H1 (cell line): ENCODE measurements around the gene ITGB2. TPM values are rescaled to one million over a fixed set of nuclear protein-coding genes. Genes with fewer than 3 reads are reported as not detected.

Experiments
- CTCF ChIA-PET: fragments of 300-600 bp; sonication (Branson Sonifier 250); formaldehyde crosslinking; loops from one replicate; lab custom pipeline; 2021; ENCODE audit not compliant: partially characterized antibody; lab: Charles Lee
- POLR2A ChIA-PET: fragments of 300-600 bp; sonication (Branson Sonifier 250); formaldehyde crosslinking; loops from one replicate; lab custom pipeline; 2021; ENCODE audit warnings: inconsistent platforms; ENCODE audit not compliant: partially characterized antibody; lab: Charles Lee
- DNase-seq, 2 experiments: peaks; one replicate each; pipeline versions ENCODE4 v3.0.0 to v3.0.0-alpha.2; 2010 to 2022; ENCODE audit warnings: low spot score in 2 of 2, low read depth in 1 of 2, mixed read lengths in 1 of 2
- FAIRE-seq: peaks from 2 replicates; lab custom pipeline; 2011; peaks lifted over from hg19 to GRCh38; lab: Jason Lieb, UNC
- H2AFZ ChIP-seq: 2 replicates; pipeline ENCODE4 v1.8.1; 2012; ENCODE audit warnings: low read length, inconsistent platforms
- H2AK5ac ChIP-seq: 2 replicates; pipeline ENCODE4 v1.6.1; 2013; ENCODE audit warnings: low read depth, low read length
- H2BK120ac ChIP-seq: replicated peaks from 2 replicates; pipeline ENCODE3; 2013; ENCODE audit warnings: low read depth, low read length, inconsistent platforms
- H2BK12ac ChIP-seq: 2 replicates; pipeline ENCODE4 v1.6.1; 2013; ENCODE audit warnings: low read depth, low read length
- H2BK15ac ChIP-seq: 2 replicates; pipeline ENCODE4 v1.6.1; 2013; ENCODE audit warnings: low read length
- H2BK20ac ChIP-seq: 2 replicates; pipeline ENCODE4 v1.6.1; 2013; ENCODE audit warnings: low read length
- H2BK5ac ChIP-seq: 2 replicates; pipeline ENCODE4 v1.6.1; 2013; ENCODE audit warnings: low read depth, low read length
- H3K14ac ChIP-seq: 2 replicates; pipeline ENCODE4 v1.6.1; 2013; ENCODE audit warnings: inconsistent platforms; ENCODE audit not compliant: insufficient read length
- H3K18ac ChIP-seq: 2 replicates; pipeline ENCODE4 v1.6.1; 2013; ENCODE audit warnings: low read length; ENCODE audit errors: extremely low read depth
- H3K23ac ChIP-seq: 2 replicates; pipeline ENCODE4 v1.6.1; 2013; ENCODE audit warnings: inconsistent platforms; ENCODE audit not compliant: insufficient read length
- H3K23me2 ChIP-seq: 2 replicates; pipeline ENCODE4 v1.6.1; 2013; ENCODE audit warnings: low read depth, low read length
- H3K27ac ChIP-seq: 2 replicates; pipeline ENCODE4 v1.6.1; 2011; ENCODE audit warnings: low read depth, low read length, inconsistent platforms
- H3K27me3 ChIP-seq, 4 experiments: replicated peaks in 1 of 4; 1 replicate in 1 of 4; 2 replicates in 3 of 4; pipeline versions ENCODE4 v1.6.1 to v1.8.1; 2011 to 2013; ENCODE audit warnings: low read length in 3 of 4, mild to moderate bottlenecking in 3 of 4, inconsistent platforms in 2 of 4, mixed read lengths in 2 of 4, moderate library complexity in 1 of 4; ENCODE audit not compliant: control insufficient read depth in 3 of 4, insufficient read depth in 3 of 4; ENCODE audit errors: extremely low read depth in 1 of 4
- H3K36me3 ChIP-seq, 4 experiments: 2 replicates each; pipeline versions ENCODE4 v1.6.1 to v1.8.1; 2011 to 2013; ENCODE audit warnings: mild to moderate bottlenecking in 4 of 4, low read length in 3 of 4, moderate library complexity in 2 of 4, control low read depth in 1 of 4, inconsistent platforms in 1 of 4; ENCODE audit not compliant: insufficient read depth in 4 of 4, control insufficient read depth in 2 of 4
- H3K4ac ChIP-seq: replicated peaks from 2 replicates; pipeline ENCODE3; 2013; ENCODE audit warnings: low read length, low read depth, mixed read lengths, inconsistent platforms; ENCODE audit not compliant: insufficient read length
- H3K4me1 ChIP-seq, 4 experiments: replicated peaks in 1 of 4; 1 replicate in 1 of 4; 2 replicates in 3 of 4; pipeline versions ENCODE4 v1.6.1 to v1.8.1; 2011 to 2013; ENCODE audit warnings: low read length in 3 of 4, inconsistent platforms in 2 of 4, mixed read lengths in 1 of 4; ENCODE audit not compliant: insufficient read depth in 4 of 4, control insufficient read depth in 3 of 4
- H3K4me2 ChIP-seq, 2 experiments: 2 replicates each; pipeline versions ENCODE4 v1.6.1 to v1.8.1; 2011 to 2013; ENCODE audit warnings: low read depth in 2 of 2, low read length in 2 of 2, control low read depth in 1 of 2, inconsistent platforms in 1 of 2, mild to moderate bottlenecking in 1 of 2; ENCODE audit not compliant: insufficient read depth in 1 of 2
- H3K4me3 ChIP-seq, 4 experiments: fragments of 200-600, 300-600 bp in 1 of 4; sonication (generic), shearing (Covaris generic), sonication (Bioruptor Twin) in 1 of 4; 2 replicates each; pipeline versions ENCODE4 v1.5.1 to v1.8.1; 2011 to 2016; ENCODE audit warnings: low read length in 4 of 4, low read depth in 3 of 4, control low read depth in 2 of 4, inconsistent platforms in 2 of 4, mild to moderate bottlenecking in 2 of 4, mixed read lengths in 1 of 4, moderate library complexity in 1 of 4; ENCODE audit not compliant: insufficient read depth in 2 of 4; ENCODE audit errors: extremely low read depth in 1 of 4
- H3K56ac ChIP-seq: replicated peaks from 2 replicates; pipeline ENCODE3; 2013; ENCODE audit warnings: low read depth, mild to moderate bottlenecking, mixed read lengths, low read length, inconsistent platforms; ENCODE audit not compliant: insufficient read length
- H3K79me1 ChIP-seq: 2 replicates; pipeline ENCODE4 v1.6.1; 2013; ENCODE audit warnings: low read depth, low read length, control low read depth
- H3K79me2 ChIP-seq, 2 experiments: 2 replicates each; pipeline versions ENCODE4 v1.6.1 to v1.8.1; 2012 to 2013; ENCODE audit warnings: low read length in 2 of 2, mild to moderate bottlenecking in 2 of 2, inconsistent platforms in 1 of 2; ENCODE audit not compliant: insufficient read depth in 2 of 2, control insufficient read depth in 1 of 2
- H3K9ac ChIP-seq, 4 experiments: replicated peaks in 1 of 4; 1 replicate in 1 of 4; 2 replicates in 3 of 4; pipeline versions ENCODE4 v1.6.1 to v1.8.1; 2011 to 2013; ENCODE audit warnings: low read depth in 3 of 4, low read length in 3 of 4, control low read depth in 2 of 4, mild to moderate bottlenecking in 2 of 4, moderate library complexity in 2 of 4, inconsistent platforms in 1 of 4; ENCODE audit errors: extremely low read depth in 1 of 4
- H3K9me3 ChIP-seq, 2 experiments: 2 replicates each; pipeline versions ENCODE4 v1.6.1 to v1.8.1; 2012 to 2013; ENCODE audit warnings: mild to moderate bottlenecking in 2 of 2, moderate library complexity in 2 of 2, control low read depth in 1 of 2, inconsistent platforms in 1 of 2, low read depth in 1 of 2, low read length in 1 of 2, mixed read lengths in 1 of 2; ENCODE audit not compliant: insufficient read depth in 2 of 2
- H4K20me1 ChIP-seq, 2 experiments: replicated peaks in 1 of 2; 2 replicates each; pipeline versions ENCODE3 to v1.8.1; 2011 to 2013; ENCODE audit warnings: inconsistent platforms in 2 of 2, low read length in 2 of 2, mild to moderate bottlenecking in 1 of 2; ENCODE audit not compliant: insufficient read depth in 2 of 2, control insufficient read depth in 1 of 2
- H4K5ac ChIP-seq: 2 replicates; pipeline ENCODE4 v1.6.1; 2013; ENCODE audit warnings: low read length, low read depth, mixed read lengths, inconsistent platforms; ENCODE audit not compliant: insufficient read length
- H4K8ac ChIP-seq: 2 replicates; pipeline ENCODE4 v1.8.0; 2013; ENCODE audit warnings: mild to moderate bottlenecking, moderate library complexity, low read length, inconsistent platforms; ENCODE audit not compliant: insufficient read depth; ENCODE audit errors: extremely low read depth
- H4K91ac ChIP-seq: replicated peaks from 2 replicates; pipeline ENCODE3; 2013; ENCODE audit warnings: low read length, mixed read lengths, inconsistent platforms; ENCODE audit not compliant: insufficient read length
- CEBPB ChIP-seq: IDR thresholded peaks from 2 replicates; pipeline ENCODE4 v1.6.1; 2012; ENCODE audit warnings: low read depth, low read length
- KDM4A ChIP-seq: IDR thresholded peaks from one replicate; pipeline ENCODE4 v1.7.1; 2012; ENCODE audit warnings: low read depth, mild to moderate bottlenecking, moderate library complexity, low read length, inconsistent platforms; ENCODE audit not compliant: severe bottlenecking
- RNF2 ChIP-seq: fragments of 200-900, 300-1000 bp; sonication (generic); IDR thresholded peaks from 2 replicates; pipeline ENCODE4 v1.7.1; 2016; ENCODE audit warnings: borderline replicate concordance, low read depth, mild to moderate bottlenecking, antibody characterized with exemption, low read length; ENCODE audit not compliant: poor library complexity, severe bottlenecking; ENCODE audit errors: missing control alignments
- WGBS, 2 experiments: shearing (Covaris generic) in 1 of 2; methylation state at CpG; one replicate each; pipeline versions ENCODE4 v1.1.6 to v1.1.7; 2013 to 2015; ENCODE audit warnings: low lambda C conversion rate in 2 of 2, mixed read lengths in 2 of 2, inconsistent platforms in 1 of 2, low coverage in 1 of 2, missing lambda C conversion rate in 1 of 2; ENCODE audit not compliant: insufficient replicate concordance in 2 of 2, insufficient coverage in 1 of 2, insufficient read length in 1 of 2; ENCODE audit errors: extremely low coverage in 1 of 2, missing lambda C conversion rate in 1 of 2; 5-methylcytosine and 5-hydroxymethylcytosine counted together
- polyA plus RNA-seq, 7 experiments: library from polyadenylated mRNA; depleted of rRNA in 3 of 7; stranded (reverse) in 5 of 7; unstranded in 2 of 7; fragments of >200 nt in 5 of 7; fragments of 200-250 nt in 2 of 7; gene quantifications; 1 replicate in 5 of 7; 2 replicates in 1 of 7; 4 replicates in 1 of 7; pipeline versions ENCODE4 v1.2.1 to v1.2.3, GENCODE V29; 2011 to 2013; ENCODE audit warnings: missing spikeins in 2 of 7, mixed read lengths in 2 of 7
- total RNA-seq: library from RNA; stranded (reverse); fragmentation: NEBNext Ultra II Directional; extraction: Animal tissue kit (Norgen Biotek cat#: 25700); gene quantifications from 2 replicates; pipeline ENCODE4 v1.2.1, GENCODE V29; 2021
- TF ChIP-seq, protein P1 (sequence below): IDR thresholded peaks from 2 replicates; pipeline ENCODE4 v1.6.1; 2012; ENCODE audit warnings: inconsistent platforms

ITGB2 gene
- total and polyA plus RNA-seq, 2 of the 8 experiments (the other 6 are each of a cell fraction or from before 2014, with no cell fraction given) = 0.24 to 0.63 TPM

DNA sequence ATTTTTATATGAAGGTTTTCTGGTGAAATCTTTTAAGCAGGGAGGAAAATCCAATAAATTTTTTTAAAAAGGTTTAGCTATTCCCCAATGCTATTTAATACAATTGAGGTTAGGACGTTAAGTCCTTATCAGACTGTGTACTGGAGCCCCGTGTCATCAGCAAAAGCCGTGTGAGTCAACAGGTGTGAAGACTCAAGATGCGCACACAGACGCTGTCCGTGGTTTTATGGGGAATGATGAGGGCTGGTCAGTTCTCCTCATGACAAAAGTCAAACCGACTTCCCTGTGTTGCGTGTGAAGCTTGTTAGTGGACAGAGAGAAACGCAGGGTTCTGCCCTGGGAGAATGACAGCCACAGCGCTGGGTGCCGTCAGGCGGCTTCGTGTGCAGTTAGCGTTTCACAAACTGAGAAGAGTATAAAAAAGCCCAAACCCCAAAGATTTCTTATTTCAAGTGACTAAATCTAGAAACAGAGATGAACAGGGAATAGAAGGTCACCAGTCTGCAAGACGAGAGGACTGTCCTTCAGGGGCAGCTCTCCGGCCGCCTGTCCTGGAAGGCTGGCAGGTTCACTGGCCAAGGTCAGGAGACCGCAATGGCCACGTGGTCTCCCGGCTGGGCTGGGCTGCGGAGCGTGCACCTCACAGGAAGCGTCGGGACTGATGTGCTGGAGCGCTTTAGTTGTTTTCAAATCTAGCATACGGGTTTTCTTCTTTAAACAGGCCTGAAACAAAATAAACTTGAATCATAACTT lies 69.6 kb downstream of the ITGB2 start:
- Histone ChIP-seq H2BK5ac (no peak overlapping the region), H3K36me3 (peaks cover 17 to 44% (median 40%) of the 10 kb centered on the region in 4 experiments; a peak in 7 of 8 replicates), H3K27me3 (no peaks in the 10 kb centered on the region), H2BK120ac (no peak overlapping the region), H3K23me2 (no peaks in the 10 kb centered on the region), H3K56ac (no peak overlapping the region), H3K14ac (no peak overlapping the region), H3K4me3 (no peak overlapping the region), H2AFZ (no peak overlapping the region), H3K23ac (no peak overlapping the region), H3K79me2 (peaks cover 0 to 3% of the 10 kb centered on the region in 2 experiments; a peak in 1 of 4 replicates), H3K18ac (no peak overlapping the region), H2BK15ac (no peak overlapping the region), H3K9ac (no peak overlapping the region), H4K91ac (no peak overlapping the region), H4K20me1 (peaks cover 4 to 16% of the 10 kb centered on the region in 2 experiments), H3K79me1 (peaks cover 2% of the 10 kb centered on the region; the same call in 1 of the 2 replicates), H3K4ac (no peak overlapping the region), H4K8ac (no peak overlapping the region), H3K4me2 (no peak overlapping the region), H2AK5ac (no peak overlapping the region), H3K4me1 (peaks cover 0 to 7% (median 3%) of the 10 kb centered on the region in 4 experiments; a peak in 2 of 7 replicates), H3K9me3 (no peaks in the 10 kb centered on the region; a peak in 1 of 4 replicates), H4K5ac (no peak overlapping the region), H2BK20ac (no peak overlapping the region), H2BK12ac (no peak overlapping the region), H3K27ac (no peak overlapping the region)
- no peak for DNase-seq
- FAIRE-seq = no peak
- 92% methylated on average over 26 of the region's 26 CpGs; no CpG with 5 or more reads in 1 of the 2 experiments for WGBS, 2 experiments
- CTCF ChIA-PET = interaction anchor here (0.5 to 1.4 kb wide), 2 partner anchors 50 to 99 kb away, joined by 3 to 6 read pairs; partner anchors contain the start of gene UBE2G2
- POLR2A ChIA-PET = interaction anchor here (0.6 to 1.5 kb wide), 2 partner anchors 21 to 146 kb away, joined by 3 read pairs; no protein-coding TSS in a partner anchor
- no peak for TF ChIP-seq RNF2
- TF ChIP-seq, protein P1, sequence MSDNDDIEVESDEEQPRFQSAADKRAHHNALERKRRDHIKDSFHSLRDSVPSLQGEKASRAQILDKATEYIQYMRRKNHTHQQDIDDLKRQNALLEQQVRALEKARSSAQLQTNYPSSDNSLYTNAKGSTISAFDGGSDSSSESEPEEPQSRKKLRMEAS = no peak
- TF ChIP-seq KDM4A = no peak
- no peak for TF ChIP-seq CEBPB
